ENCODE data around the gene CGRRF1. TPM values are rescaled to one million over a fixed set of nuclear protein-coding genes. Genes with fewer than 3 reads are reported as not detected.

The CGRRF1 gene
- total RNA-seq, 2 experiments from 2014 or later = 14.3 to 15.4 TPM

GRCh38 chr14:54488646-54489317 is 20.9 kb upstream of the CGRRF1 start, which contains the start of gene GMFB:
Gene GMFB, minus strand, starts transcription at chr14:54488980. Its CDS starts 53 bp downstream, at chr14:54488927.
- ChIA-PET POLR2A (interaction anchor here (0.6 to 2.6 kb wide), 3 partner anchors 21 to 98 kb away, joined by 3 to 12 read pairs (median 9); partner anchors contain the start of gene CGRRF1), CTCF (interaction anchor here (0.6 to 1.7 kb wide), 6 partner anchors 9 to 1650 kb away, joined by 3 to 6 read pairs (median 4); partner anchors contain the start of gene CGRRF1)

- CTCF ChIA-PET = interaction anchor here (0.6 to 1.7 kb wide), 7 partner anchors 10 to 1649 kb away, joined by 3 to 6 read pairs (median 3); no protein-coding TSS in a partner anchor
- POLR2A ChIA-PET = interaction anchor here (0.6 to 0.7 kb wide), 3 partner anchors 34 to 99 kb away, joined by 3 to 9 read pairs (median 5); no protein-coding TSS in a partner anchor
Measured at GRCh38 chr14:54489318-54489683, 20.4 kb upstream of the CGRRF1 start.

- CTCF ChIA-PET = interaction anchor here (0.7 to 1.7 kb wide), 6 partner anchors 10 to 417 kb away, joined by 3 to 6 read pairs (median 3); no protein-coding TSS in a partner anchor
- POLR2A ChIA-PET = interaction anchor here (0.6 to 0.7 kb wide), 2 partner anchors 35 to 50 kb away, joined by 5 to 9 read pairs; no protein-coding TSS in a partner anchor
Measured at GRCh38 chr14:54489731-54490444, 19.8 kb upstream of the CGRRF1 start.

GRCh38 chr14:54490445-54491175 is 19.1 kb upstream of the CGRRF1 start:
- ChIA-PET CTCF (interaction anchor here (1.3 kb wide), 1 partner anchor 73 kb away, joined by 3 read pairs; no protein-coding TSS in a partner anchor), POLR2A (no interaction called here)

- CTCF ChIA-PET = interaction anchor here (0.7 to 0.8 kb wide), 2 partner anchors 298 to 312 kb away, joined by 3 to 7 read pairs; no protein-coding TSS in a partner anchor
Measured at GRCh38 chr14:54493293-54493692, 16.4 kb upstream of the CGRRF1 start.

GRCh38 chr14:54497224-54497623 is 12.5 kb upstream of the CGRRF1 start:
- POLR2A ChIA-PET = no interaction called here
- CTCF ChIA-PET = no interaction called here

More at GRCh38 chr14:54493293-54493692, 16.4 kb upstream of the CGRRF1 start:
- POLR2A ChIA-PET = no interaction called here

- CTCF ChIA-PET = no interaction called here
- POLR2A ChIA-PET = no interaction called here
Measured at GRCh38 chr14:54498095-54498531, 11.6 kb upstream of the CGRRF1 start.

- ChIA-PET CTCF (no interaction called here), POLR2A (no interaction called here)
Measured at GRCh38 chr14:54498579-54498978, 11.1 kb upstream of the CGRRF1 start.

- CTCF ChIA-PET = no interaction called here
- POLR2A ChIA-PET = no interaction called here
Measured at GRCh38 chr14:54500744-54501143, 9.0 kb upstream of the CGRRF1 start.

GRCh38 chr14:54501480-54501879 is 8.2 kb upstream of the CGRRF1 start:
- CTCF ChIA-PET = no interaction called here

GRCh38 chr14:54502602-54503001 is 7.1 kb upstream of the CGRRF1 start:
- ChIA-PET CTCF (no interaction called here), POLR2A (interaction anchor here (0.7 kb wide), 1 partner anchor 72 kb away, joined by 3 read pairs; no protein-coding TSS in a partner anchor)

More at GRCh38 chr14:54501480-54501879, 8.2 kb upstream of the CGRRF1 start:
- POLR2A ChIA-PET = no interaction called here

- ChIA-PET POLR2A (interaction anchor here (0.7 kb wide), 1 partner anchor 72 kb away, joined by 3 read pairs; no protein-coding TSS in a partner anchor), CTCF (interaction anchor here (0.7 kb wide), 1 partner anchor 274 kb away, joined by 4 read pairs; no protein-coding TSS in a partner anchor)
Measured at GRCh38 chr14:54503486-54503885, 6.2 kb upstream of the CGRRF1 start.

GRCh38 chr14:54512393-54512792 is 2.7 kb downstream of the CGRRF1 start:
- CTCF ChIA-PET = interaction anchor here (1.0 kb wide), 1 partner anchor 23 kb away, joined by 6 read pairs; the partner anchor contains the start of gene GMFB

GRCh38 chr14:54515670-54516069 is 6.0 kb downstream of the CGRRF1 start:
- ChIA-PET POLR2A (no interaction called here), CTCF (no interaction called here)

More at GRCh38 chr14:54512393-54512792, 2.7 kb downstream of the CGRRF1 start:
- POLR2A ChIA-PET = no interaction called here

GRCh38 chr14:54516709-54517108 is 7.0 kb downstream of the CGRRF1 start:
- POLR2A ChIA-PET = no interaction called here
- CTCF ChIA-PET = no interaction called here

GRCh38 chr14:54524410-54524809 is 14.7 kb downstream of the CGRRF1 start:
- CTCF ChIA-PET = no interaction called here
- POLR2A ChIA-PET = no interaction called here

GRCh38 chr14:54528973-54529372 is 19.3 kb downstream of the CGRRF1 start:
- CTCF ChIA-PET = interaction anchor here (1.0 kb wide), 1 partner anchor 37 kb away, joined by 4 read pairs; no protein-coding TSS in a partner anchor
- POLR2A ChIA-PET = no interaction called here

GRCh38 chr14:54529811-54530210 is 20.1 kb downstream of the CGRRF1 start:
- ChIA-PET CTCF (no interaction called here), POLR2A (no interaction called here)
